GM12878 (cell line): Measurements from ENCODE around the gene ACAP2.

Source experiments
- CEBPB ChIP-seq, 2 experiments: fragments of 150-350 bp in 1 of 2; IDR thresholded peaks; 2 replicates each; pipeline ENCODE4 v1.6.1; 2012 to 2014; ENCODE audit warnings: low read depth in 2 of 2, low read length in 2 of 2, borderline replicate concordance in 1 of 2, inconsistent platforms in 1 of 2
- EZH2 ChIP-seq: IDR thresholded peaks from 2 replicates; pipeline ENCODE4 v1.6.1; 2012; ENCODE audit warnings: low read depth, mild to moderate bottlenecking, control low read depth, inconsistent platforms, low read length, borderline replicate concordance; ENCODE audit not compliant: control insufficient read depth
- HCFC1 ChIP-seq: fragments of 150-350 bp; IDR thresholded peaks from 2 replicates; pipeline ENCODE4 v1.6.1; 2014; ENCODE audit warnings: low read length
- MYC ChIP-seq: IDR thresholded peaks from 2 replicates; pipeline ENCODE4 v1.6.1; 2011; ENCODE audit warnings: mild to moderate bottlenecking, low read length, moderate library complexity, inconsistent platforms; ENCODE audit not compliant: insufficient read depth, insufficient replicate concordance, insufficient read length, severe bottlenecking
- NR2F1 ChIP-seq: fragments of 450-650 bp; conservative IDR thresholded peaks from 2 replicates; pipeline ENCODE4 v1.6.1; 2017; ENCODE audit warnings: mild to moderate bottlenecking
- POLR2AphosphoS2 ChIP-seq: IDR thresholded peaks from 2 replicates; pipeline ENCODE4 v1.6.1; 2011; ENCODE audit warnings: low read depth, mild to moderate bottlenecking, low read length, improper control_type of control experiment, moderate library complexity
- RBBP5 ChIP-seq: fragments of 200-600 bp; sonication (generic); conservative IDR thresholded peaks from 2 replicates; pipeline ENCODE4 v1.6.1; 2016
- TF ChIP-seq, protein P1 (sequence below): IDR thresholded peaks from 2 replicates; pipeline ENCODE4 v1.6.1; 2011; ENCODE audit warnings: low read depth, low read length, improper control_type of control experiment, borderline replicate concordance
- TF ChIP-seq, protein P2 (sequence below), 3 experiments: IDR thresholded peaks in 2 of 3; conservative IDR thresholded peaks in 1 of 3; 2 replicates each; pipeline ENCODE4 v1.5.1; 2011; ENCODE audit warnings: low read depth in 3 of 3, low read length in 3 of 3, mild to moderate bottlenecking in 3 of 3, control low read depth in 2 of 3, moderate library complexity in 2 of 3, inconsistent platforms in 1 of 3, mixed read lengths in 1 of 3; ENCODE audit not compliant: control insufficient read depth in 2 of 3, insufficient read depth in 1 of 3; ENCODE audit errors: extremely low read depth in 1 of 3

DNA sequence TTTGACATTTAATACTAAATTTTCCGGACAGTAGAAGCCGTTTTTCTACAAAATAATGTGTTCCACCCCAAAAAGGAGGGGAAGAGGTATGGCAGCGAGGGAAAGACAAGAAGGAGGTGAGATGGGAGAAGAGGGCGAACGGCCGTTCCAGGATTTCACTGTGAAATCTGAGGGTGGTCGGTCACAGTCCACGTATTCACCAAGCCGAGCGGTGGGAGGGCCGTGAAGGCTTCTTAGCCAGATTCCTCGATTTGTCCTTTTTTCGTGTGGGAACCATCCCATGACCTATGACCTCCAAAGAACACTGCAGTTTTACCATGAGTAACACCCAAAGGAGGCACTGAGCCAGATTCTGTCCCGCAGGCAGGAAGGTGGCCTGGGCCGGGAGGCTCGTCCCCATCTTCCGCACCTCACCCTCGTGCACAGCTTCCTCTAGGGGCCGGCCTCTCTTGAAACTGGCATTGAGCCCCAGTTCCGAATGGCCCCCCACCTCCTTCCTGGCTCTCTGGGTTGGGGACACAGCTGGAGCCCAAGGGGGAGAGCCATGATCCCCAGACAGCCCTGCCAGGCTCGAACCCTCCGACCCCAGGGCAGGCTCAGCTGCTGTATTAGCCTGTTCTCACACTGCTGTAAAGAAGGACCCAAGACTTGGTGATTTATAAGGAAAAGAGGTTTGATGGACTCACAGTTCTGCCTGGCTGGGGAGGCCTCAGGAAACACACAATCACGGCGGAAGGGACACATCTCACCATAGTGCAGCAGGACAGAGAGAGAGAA lies 195.5 kb downstream of the ACAP2 start:
- TF ChIP-seq, protein P1, sequence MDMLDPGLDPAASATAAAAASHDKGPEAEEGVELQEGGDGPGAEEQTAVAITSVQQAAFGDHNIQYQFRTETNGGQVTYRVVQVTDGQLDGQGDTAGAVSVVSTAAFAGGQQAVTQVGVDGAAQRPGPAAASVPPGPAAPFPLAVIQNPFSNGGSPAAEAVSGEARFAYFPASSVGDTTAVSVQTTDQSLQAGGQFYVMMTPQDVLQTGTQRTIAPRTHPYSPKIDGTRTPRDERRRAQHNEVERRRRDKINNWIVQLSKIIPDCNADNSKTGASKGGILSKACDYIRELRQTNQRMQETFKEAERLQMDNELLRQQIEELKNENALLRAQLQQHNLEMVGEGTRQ: no peak
- no peak for TF ChIP-seq EZH2
- no peak for TF ChIP-seq POLR2AphosphoS2
- no peak for TF ChIP-seq HCFC1
- TF ChIP-seq CEBPB (IDR thresholded peaks at IDR 0.05; ENCODE audit: borderline replicate concordance in 1 of 2, low read depth in 2 of 2, low read length in 2 of 2): no peak
- no peak for TF ChIP-seq RBBP5
- TF ChIP-seq, protein P2, sequence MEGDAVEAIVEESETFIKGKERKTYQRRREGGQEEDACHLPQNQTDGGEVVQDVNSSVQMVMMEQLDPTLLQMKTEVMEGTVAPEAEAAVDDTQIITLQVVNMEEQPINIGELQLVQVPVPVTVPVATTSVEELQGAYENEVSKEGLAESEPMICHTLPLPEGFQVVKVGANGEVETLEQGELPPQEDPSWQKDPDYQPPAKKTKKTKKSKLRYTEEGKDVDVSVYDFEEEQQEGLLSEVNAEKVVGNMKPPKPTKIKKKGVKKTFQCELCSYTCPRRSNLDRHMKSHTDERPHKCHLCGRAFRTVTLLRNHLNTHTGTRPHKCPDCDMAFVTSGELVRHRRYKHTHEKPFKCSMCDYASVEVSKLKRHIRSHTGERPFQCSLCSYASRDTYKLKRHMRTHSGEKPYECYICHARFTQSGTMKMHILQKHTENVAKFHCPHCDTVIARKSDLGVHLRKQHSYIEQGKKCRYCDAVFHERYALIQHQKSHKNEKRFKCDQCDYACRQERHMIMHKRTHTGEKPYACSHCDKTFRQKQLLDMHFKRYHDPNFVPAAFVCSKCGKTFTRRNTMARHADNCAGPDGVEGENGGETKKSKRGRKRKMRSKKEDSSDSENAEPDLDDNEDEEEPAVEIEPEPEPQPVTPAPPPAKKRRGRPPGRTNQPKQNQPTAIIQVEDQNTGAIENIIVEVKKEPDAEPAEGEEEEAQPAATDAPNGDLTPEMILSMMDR (IDR thresholded peaks at IDR 0.05 in 2 of 3, conservative IDR thresholded peaks at IDR 0.05 in 1 of 3; ENCODE audit: control insufficient read depth in 2 of 3, extremely low read depth in 1 of 3, insufficient read depth in 1 of 3, low read depth in 3 of 3, low read length in 3 of 3): no peak
- TF ChIP-seq MYC: no peak
- TF ChIP-seq NR2F1: no peak
